GM12878 (cell line): ENCODE results near the gene LDLRAD4. TPM values are rescaled to one million over a fixed set of nuclear protein-coding genes. Genes with fewer than 3 reads are reported as not detected.

Experiments used
- ATAC-seq: fragments of 200-7000 bp; cut with Tn5 transposase; 3 replicates; pipeline ENCODE4 v1.9.1; 2020; ENCODE audit warnings: mild to moderate bottlenecking, moderate library complexity
- BruUV-seq: library from RNA; stranded (reverse); fragments of 400-500 nt; replicated peaks from 2 replicates; lab custom pipeline; 2021; lab: Mats Ljungman, UMichigan
- CTCF ChIA-PET: fragments of 300-600 bp; sonication (Branson Sonifier 250); formaldehyde crosslinking; extraction: SDS; loops from one replicate; lab custom pipeline; 2021; ENCODE audit warnings: inconsistent platforms; lab: Yijun Ruan, JAX
- POLR2A ChIA-PET: fragments of 350-600 bp; formaldehyde crosslinking; extraction: SDS; loops from one replicate; lab custom pipeline; 2021; ENCODE audit warnings: inconsistent platforms; lab: Charles Lee
- RAD21 ChIA-PET: fragments of 300-600 bp; sonication (Branson Sonifier 250); formaldehyde crosslinking; loops from one replicate; lab custom pipeline; 2023; ENCODE audit warnings: antibody characterized with exemption; ENCODE audit not compliant: unreplicated experiment; lab: Charles Lee
- SMC1A ChIA-PET: fragments of 300-600 bp; sonication (Branson Sonifier 250); formaldehyde crosslinking; loops from one replicate; lab custom pipeline; 2023; ENCODE audit not compliant: unreplicated experiment, uncharacterized antibody; lab: Charles Lee
- DNase-seq: peaks from one replicate; pipeline ENCODE4 v3.0.0-alpha.2; 2011; ENCODE audit warnings: low read depth, low spot score
- FAIRE-seq: peaks from 3 replicates; lab custom pipeline; 2011; peaks lifted over from hg19 to GRCh38; lab: Jason Lieb, UNC
- H2AFZ ChIP-seq: 2 replicates; pipeline ENCODE4 v1.6.0; 2011; ENCODE audit warnings: low read depth, low read length, control low read depth; ENCODE audit not compliant: control insufficient read depth
- H3K27ac ChIP-seq: 2 replicates; pipeline ENCODE4 v1.5.1; 2011; ENCODE audit warnings: control low read depth; ENCODE audit not compliant: control insufficient read depth, insufficient read depth
- H3K27me3 ChIP-seq, 2 experiments: replicated peaks in 1 of 2; 2 replicates each; pipeline versions ENCODE4 v1.6.0 to v1.6.1; 2011; ENCODE audit warnings: low read length in 1 of 2; ENCODE audit not compliant: control insufficient read depth in 2 of 2, insufficient read depth in 2 of 2
- H3K36me3 ChIP-seq, 2 experiments: 2 replicates each; pipeline ENCODE4 v1.5.1; 2011; ENCODE audit warnings: low read length in 1 of 2; ENCODE audit not compliant: control insufficient read depth in 2 of 2, insufficient read depth in 2 of 2
- H3K4me1 ChIP-seq: 2 replicates; pipeline ENCODE4 v1.6.1; 2011; ENCODE audit warnings: mild to moderate bottlenecking, low read length, moderate library complexity, mixed read lengths; ENCODE audit not compliant: control insufficient read depth, insufficient read depth
- H3K4me2 ChIP-seq: 2 replicates; pipeline ENCODE4 v1.6.0; 2011; ENCODE audit warnings: control low read depth; ENCODE audit not compliant: control insufficient read depth, insufficient read depth
- H3K4me3 ChIP-seq: fragments of 200-600 bp; sonication (generic); 2 replicates; pipeline ENCODE4 v1.5.1; 2016
- H3K79me2 ChIP-seq: 2 replicates; pipeline ENCODE4 v1.6.0; 2011; ENCODE audit warnings: low read length; ENCODE audit not compliant: control insufficient read depth, insufficient read depth
- H3K9ac ChIP-seq: 2 replicates; pipeline ENCODE4 v1.8.0; 2011; ENCODE audit warnings: low read length, control low read depth, mixed read lengths; ENCODE audit not compliant: control insufficient read depth, insufficient read depth
- H3K9me3 ChIP-seq: replicated peaks from 3 replicates; pipeline ENCODE4 v1.5.1; 2011; ENCODE audit warnings: mild to moderate bottlenecking, low read length; ENCODE audit not compliant: control insufficient read depth, insufficient read depth
- H4K20me1 ChIP-seq: 2 replicates; pipeline ENCODE4 v1.6.0; 2011; ENCODE audit not compliant: control insufficient read depth, insufficient read depth
- ATF7 ChIP-seq: fragments of 450-650 bp; IDR thresholded peaks from 2 replicates; pipeline ENCODE4 v1.6.1; 2016; ENCODE audit warnings: low read depth, mild to moderate bottlenecking
- CBFB ChIP-seq: IDR thresholded peaks from 2 replicates; pipeline ENCODE4 v1.6.1; 2016; ENCODE audit warnings: antibody characterized with exemption, low read depth
- CHD2 ChIP-seq: IDR thresholded peaks from 2 replicates; pipeline ENCODE4 v1.6.1; 2011; ENCODE audit warnings: low read depth, low read length, improper control_type of control experiment, borderline replicate concordance
- CUX1 ChIP-seq: IDR thresholded peaks from 2 replicates; pipeline ENCODE4 v1.6.1; 2012; ENCODE audit warnings: improper control_type of control experiment, low read depth, low read length; ENCODE audit not compliant: insufficient replicate concordance
- JUNB ChIP-seq: IDR thresholded peaks from 2 replicates; pipeline ENCODE4 v1.6.1; 2016; ENCODE audit warnings: antibody characterized with exemption, mild to moderate bottlenecking
- KDM1A ChIP-seq: fragments of 200-600 bp; sonication (generic); IDR thresholded peaks from 2 replicates; pipeline ENCODE4 v1.6.1; 2016; ENCODE audit warnings: borderline replicate concordance
- NFIC ChIP-seq: IDR thresholded peaks from 2 replicates; pipeline ENCODE4 v1.6.1; 2012; ENCODE audit warnings: low read depth, mild to moderate bottlenecking, inconsistent platforms, low read length, moderate library complexity
- POLR2AphosphoS5 ChIP-seq: IDR thresholded peaks from 2 replicates; pipeline ENCODE4 v1.6.1; 2011; ENCODE audit warnings: mild to moderate bottlenecking, low read length, inconsistent platforms
- RB1 ChIP-seq: fragments of 450-650 bp; formaldehyde crosslinking; IDR thresholded peaks from 2 replicates; pipeline ENCODE4 v1.6.1; 2017; ENCODE audit warnings: mild to moderate bottlenecking, borderline replicate concordance
- ZNF207 ChIP-seq: fragments of 450-650 bp; IDR thresholded peaks from 2 replicates; pipeline ENCODE4 v1.6.1; 2014; ENCODE audit warnings: antibody characterized with exemption, mild to moderate bottlenecking, borderline replicate concordance
- WGBS: methylation state at CpG from one replicate; pipeline ENCODE4 v1.1.6; 2016; ENCODE audit warnings: low lambda C conversion rate; ENCODE audit not compliant: insufficient replicate concordance, insufficient coverage; ENCODE audit errors: missing lambda C conversion rate; 5-methylcytosine and 5-hydroxymethylcytosine counted together
- in situ Hi-C: fragments of 300-500 bp; cut with MboI; formaldehyde crosslinking; loops from 9 replicates; pipeline ENCODE4 v1.14.3; 2018; ENCODE audit warnings: mixed read lengths
- intact Hi-C: fragments of 100-400 bp; cut with micrococcal nuclease; formaldehyde crosslinking; loops from one replicate; pipeline ENCODE4 v1.14.2; 2022; ENCODE audit not compliant: unreplicated experiment
- polyA plus RNA-seq, 11 experiments: library from polyadenylated mRNA; depleted of rRNA in 4 of 11; unstranded in 6 of 11; stranded (reverse) in 5 of 11; fragments of >200 nt; fragmentation: Nextera tagmentation in 4 of 11; fragmentation: Illumina TruSeq in 1 of 11; extraction: Ambion mirVana in 4 of 11; extraction: Trizol in 1 of 11; gene quantifications; 1 replicate in 1 of 11; 2 replicates in 10 of 11; pipeline versions ENCODE4 v1.2.1 to v1.2.3, GENCODE V29; 2011 to 2016; ENCODE audit warnings: inconsistent platforms in 2 of 11, missing spikeins in 2 of 11, low read depth in 1 of 11
- total RNA-seq, 4 experiments: library from RNA; depleted of rRNA in 3 of 4; stranded (reverse); fragments of >200 nt in 3 of 4; fragmentation: Illumina TruSeq in 1 of 4; extraction: Trizol in 1 of 4; gene quantifications; 2 replicates each; pipeline versions ENCODE4 v1.2.1 to v1.2.3, GENCODE V29; 2013 to 2021
- TF ChIP-seq, protein P1 (sequence below): IDR thresholded peaks from 2 replicates; pipeline ENCODE4 v1.6.1; 2011; ENCODE audit warnings: low read depth, mild to moderate bottlenecking, low read length, moderate library complexity, borderline replicate concordance; ENCODE audit errors: extremely low read depth

Gene LDLRAD4
- total and polyA plus RNA-seq, 10 of the 15 experiments (the other 5 are each of a cell fraction or from before 2014, with no cell fraction given) = 2.7 to 16.8 (median 11.2) TPM

- DNase-seq (no peak), ATAC-seq (no peak), FAIRE-seq (no peak)
- intact Hi-C loops = no loop called here
- H3K4me1 ChIP-seq = no peaks in the 10 kb centered on the region
- WGBS = 58% methylated on average over 2 of the region's 2 CpGs
- ChIA-PET POLR2A (no interaction called here), CTCF (interaction anchor here (0.8 to 1.2 kb wide), 2 partner anchors 9 to 27 kb away, joined by 3 read pairs; no protein-coding TSS in a partner anchor), RAD21 (no interaction called here), SMC1A (interaction anchor here (0.6 kb wide), 1 partner anchor 147 kb away, joined by 3 read pairs; no protein-coding TSS in a partner anchor)
- BruUV-seq = no TSS peak
- in situ Hi-C loops = no loop called here
- H3K9me3 ChIP-seq = no peaks in the 10 kb centered on the region; the same call in 1 of the 3 replicates
- no peak overlapping the region for H3K9ac ChIP-seq
- no peak overlapping the region for H3K4me2 ChIP-seq
- no peak overlapping the region for H2AFZ ChIP-seq
- H3K36me3 ChIP-seq = no peaks in the 10 kb centered on the region
- no peak for TF ChIP-seq JUNB
- TF ChIP-seq ZNF207 = no peak
- TF ChIP-seq ATF7 = no peak
- no peak for TF ChIP-seq CBFB
- TF ChIP-seq KDM1A = no peak
- TF ChIP-seq NFIC = no peak
- H3K4me3 ChIP-seq = no peak overlapping the region
- no peaks in the 10 kb centered on the region for H4K20me1 ChIP-seq
- H3K27me3 ChIP-seq = peaks cover 0 to 2% of the 10 kb centered on the region in 2 experiments; a peak in 1 of 4 replicates
- H3K79me2 ChIP-seq = no peaks in the 10 kb centered on the region
- no peak overlapping the region for H3K27ac ChIP-seq
These were observed 303.7 kb downstream of the LDLRAD4 start for GRCh38 chr18:13522256-13522655.

- in situ Hi-C loops = no loop called here
These were observed 304.5 kb downstream of the LDLRAD4 start for GRCh38 chr18:13522861-13523660.

More at GRCh38 chr18:13522861-13523660, 304.5 kb downstream of the LDLRAD4 start:
- DNase-seq (no peak), ATAC-seq (no peak), FAIRE-seq (no peak)
- Histone ChIP-seq H3K79me2 (no peaks in the 10 kb centered on the region), H2AFZ (no peak overlapping the region), H3K4me3 (no peak overlapping the region), H4K20me1 (no peaks in the 10 kb centered on the region), H3K4me2 (no peak overlapping the region), H3K27me3 (peaks cover 0 to 3% of the 10 kb centered on the region in 2 experiments; a peak in 1 of 4 replicates), H3K9ac (no peak overlapping the region), H3K4me1 (no peaks in the 10 kb centered on the region), H3K36me3 (no peaks in the 10 kb centered on the region), H3K9me3 (no peaks in the 10 kb centered on the region; the same call in 1 of the 3 replicates), H3K27ac (no peak overlapping the region)
- RAD21 ChIA-PET = interaction anchor here (1.8 kb wide), 1 partner anchor 307 kb away, joined by 5 read pairs; no protein-coding TSS in a partner anchor
- intact Hi-C loops = no loop called here
- no peak for TF ChIP-seq CUX1
- TF ChIP-seq CHD2 = no peak
- no peak for TF ChIP-seq POLR2AphosphoS5
- TF ChIP-seq RB1 = no peak
- TF ChIP-seq, protein P1, sequence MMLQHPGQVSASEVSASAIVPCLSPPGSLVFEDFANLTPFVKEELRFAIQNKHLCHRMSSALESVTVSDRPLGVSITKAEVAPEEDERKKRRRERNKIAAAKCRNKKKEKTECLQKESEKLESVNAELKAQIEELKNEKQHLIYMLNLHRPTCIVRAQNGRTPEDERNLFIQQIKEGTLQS = no peak
- CTCF ChIA-PET = no interaction called here
- POLR2A ChIA-PET = no interaction called here
- SMC1A ChIA-PET = no interaction called here
- 52% methylated on average over 15 of the region's 15 CpGs for WGBS
- no TSS peak for BruUV-seq
